DMS153 treated with DMSO at 0.1 percent for 48 hours (cell line): ENCODE data around the gene SMAD3.

Source experiments
- DNase-seq: peaks from one replicate; lab custom pipeline; 2025; ENCODE audit not compliant: unreplicated experiment; lab: John Stamatoyannopoulos, UW

Gene SMAD3

DNA sequence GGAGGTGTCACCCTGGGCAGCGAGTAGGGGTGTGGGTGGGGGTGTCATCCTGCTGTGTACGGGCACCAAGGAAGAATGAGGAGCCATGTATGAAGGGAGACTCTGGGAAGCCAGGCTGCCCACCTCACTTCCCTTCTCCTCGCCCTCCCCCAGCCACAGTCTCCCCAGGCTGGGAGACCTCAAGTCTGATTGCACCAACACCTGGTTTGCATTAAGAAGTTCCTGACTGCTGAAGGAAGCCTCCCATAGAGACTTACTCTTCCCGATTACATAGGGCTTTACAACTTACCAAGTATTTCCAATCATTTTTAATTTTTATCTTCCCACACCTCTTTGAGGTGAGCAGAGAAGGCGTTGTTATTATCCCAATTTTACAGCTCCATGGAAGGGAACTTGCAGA is 29.5 kb upstream of the SMAD3 start:
- DNase-seq = no peak

DNA sequence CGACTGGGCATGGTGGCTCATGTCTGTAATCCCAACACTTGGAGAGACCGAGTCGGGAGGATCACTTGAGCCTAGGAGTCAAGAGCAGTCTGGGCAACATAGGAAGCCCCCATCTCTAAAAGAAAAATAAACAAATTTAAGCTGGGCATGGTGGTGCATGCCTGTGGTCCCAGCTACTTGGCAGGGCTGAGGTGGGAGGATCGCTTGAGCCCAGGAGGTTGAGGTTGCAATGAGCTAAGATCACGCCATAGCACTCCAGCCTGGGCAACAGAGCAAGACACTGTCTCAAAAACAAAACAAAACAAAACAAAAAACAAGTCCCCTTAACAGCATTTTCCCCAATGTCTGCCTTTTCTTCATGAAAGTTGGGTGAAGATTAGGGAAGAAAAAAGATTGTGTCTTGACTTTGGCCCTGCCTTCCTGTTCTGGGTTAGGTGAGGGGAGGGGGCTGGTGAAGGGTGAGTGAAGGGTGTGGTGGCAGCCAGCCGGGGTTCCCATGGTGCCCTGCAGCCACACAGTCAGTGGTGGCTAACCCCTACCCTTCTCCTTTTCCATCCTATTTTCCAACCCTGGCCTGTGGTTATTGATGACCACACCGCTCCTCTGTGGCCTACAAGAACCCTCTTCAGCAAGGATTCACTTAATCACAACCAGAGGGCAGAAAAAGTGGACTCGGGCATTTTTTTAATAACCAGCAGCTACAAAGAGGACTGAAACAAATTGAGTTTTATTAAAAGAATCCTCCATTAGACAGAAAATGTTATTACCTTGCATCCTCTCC is 28.4 kb upstream of the SMAD3 start:
- DNase-seq = no peak

DNA sequence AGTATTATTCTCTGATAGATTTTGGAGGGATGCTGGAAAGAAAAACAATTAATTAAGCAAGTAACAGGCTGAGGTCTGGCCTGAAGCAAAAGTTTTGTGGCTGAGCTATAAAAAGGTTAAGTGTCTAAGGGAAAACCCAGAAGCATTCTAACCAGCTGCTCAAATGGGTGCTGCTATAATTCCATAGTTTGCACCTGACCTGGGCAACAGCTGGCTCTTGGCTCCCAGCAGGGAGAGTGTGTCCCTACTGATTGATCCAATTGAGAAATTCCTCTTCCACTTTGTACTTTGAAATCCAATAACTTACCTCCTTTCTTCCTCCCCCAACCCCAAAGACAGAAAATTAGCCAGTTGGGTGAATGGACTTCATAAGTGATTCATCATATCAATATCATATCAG is 27.7 kb upstream of the SMAD3 start:
- no peak for DNase-seq

DNA sequence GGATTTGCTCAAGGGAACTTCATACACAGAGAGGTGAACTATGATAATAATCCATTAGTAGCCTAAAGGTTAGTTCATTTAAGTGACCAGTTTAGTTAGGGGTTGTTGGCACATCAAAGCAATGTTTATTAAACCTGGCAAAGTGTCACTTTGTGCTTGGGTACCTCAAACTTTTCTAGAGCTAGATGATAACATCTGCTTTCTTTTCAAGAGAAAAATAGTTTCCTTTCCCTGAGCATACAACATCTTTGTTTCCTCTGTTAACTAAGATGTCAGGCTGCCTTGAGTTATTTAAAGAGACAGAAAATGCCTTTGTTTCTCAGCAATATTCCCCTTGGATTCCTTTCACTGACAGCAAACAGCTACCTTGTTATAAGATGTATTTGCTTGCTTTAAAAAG is 26.7 kb upstream of the SMAD3 start:
- DNase-seq = no peak

DNA sequence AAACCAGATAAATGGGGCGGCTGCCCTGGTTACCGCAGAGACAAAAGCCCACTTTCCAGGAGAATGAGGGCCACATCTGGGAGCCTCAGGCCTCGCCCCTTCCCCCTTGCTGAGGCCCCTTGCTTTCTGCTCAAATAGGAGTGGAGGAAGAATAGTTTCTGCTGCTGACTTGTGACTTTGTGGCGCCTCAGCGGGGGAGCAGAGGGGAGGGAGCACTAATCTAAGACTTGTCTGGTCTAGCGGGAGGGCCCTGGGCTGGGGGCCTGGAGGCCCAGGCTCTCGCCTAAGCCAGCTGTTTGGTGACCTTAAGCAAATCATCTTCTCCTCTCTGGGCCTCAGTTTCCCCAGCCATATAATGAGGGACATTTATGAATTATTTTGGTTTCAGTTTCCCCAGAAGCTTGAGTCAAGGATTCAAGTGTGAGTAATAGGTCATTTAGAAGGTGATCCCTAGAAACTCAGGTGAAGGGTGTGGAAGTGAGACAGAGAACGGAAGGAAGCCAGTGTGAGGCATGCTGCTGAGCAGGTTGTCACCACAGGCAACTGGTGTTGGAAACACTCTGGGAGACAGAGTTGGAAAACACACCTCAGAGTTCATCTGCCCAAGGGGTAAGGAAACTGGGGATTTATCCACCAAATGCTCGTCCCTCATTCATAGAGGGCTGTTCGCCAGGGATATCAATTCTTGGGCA is 25.9 kb upstream of the SMAD3 start:
- DNase-seq = no peak

DNA sequence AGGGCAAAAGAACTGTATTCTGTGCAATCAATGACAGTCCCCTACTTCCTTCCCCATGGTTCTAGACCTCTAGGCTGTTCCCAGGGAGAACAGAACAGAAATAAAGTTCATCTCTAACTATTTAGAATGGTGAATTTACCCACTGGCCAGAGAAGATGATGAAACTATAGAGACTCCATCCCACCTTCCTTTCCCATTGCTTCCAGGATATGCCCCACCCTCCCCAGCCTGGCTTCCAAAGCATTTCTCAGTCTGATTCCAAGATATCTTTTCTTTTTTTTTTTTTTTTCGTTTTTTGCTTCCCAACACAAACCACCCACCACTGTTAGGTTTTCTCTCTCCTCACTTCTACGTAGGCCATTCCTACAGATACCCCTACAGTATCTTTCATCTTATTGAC is 25.1 kb upstream of the SMAD3 start:
- no peak for DNase-seq

DNA sequence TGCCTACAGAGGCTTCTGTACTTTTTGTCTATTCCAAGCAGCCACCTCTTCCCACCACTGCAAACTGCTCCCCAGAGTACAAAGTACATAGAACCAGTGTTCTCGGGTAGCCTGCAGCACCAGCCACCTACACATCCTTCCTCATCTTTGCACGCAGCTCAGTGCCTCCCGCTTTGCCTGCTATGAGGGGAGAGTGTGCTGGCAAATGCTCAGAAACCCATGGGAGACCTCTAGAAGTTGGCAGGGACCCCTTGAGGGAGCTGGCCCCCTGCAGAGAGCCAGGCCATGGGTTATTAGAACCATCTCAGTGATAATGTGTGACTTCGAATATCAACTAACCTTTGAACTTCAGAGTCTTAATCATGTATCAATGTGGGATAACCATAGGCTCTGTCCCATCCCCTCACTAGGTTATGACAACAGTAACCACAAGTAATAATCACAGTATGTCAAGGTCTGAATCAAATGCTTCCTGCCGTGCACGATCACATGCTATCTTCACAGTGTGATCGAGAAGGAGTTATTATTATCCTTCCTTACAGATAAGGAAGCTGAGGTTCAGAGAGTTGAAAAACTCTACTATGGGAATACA is 22.8 kb upstream of the SMAD3 start:
- no peak for DNase-seq

DNA sequence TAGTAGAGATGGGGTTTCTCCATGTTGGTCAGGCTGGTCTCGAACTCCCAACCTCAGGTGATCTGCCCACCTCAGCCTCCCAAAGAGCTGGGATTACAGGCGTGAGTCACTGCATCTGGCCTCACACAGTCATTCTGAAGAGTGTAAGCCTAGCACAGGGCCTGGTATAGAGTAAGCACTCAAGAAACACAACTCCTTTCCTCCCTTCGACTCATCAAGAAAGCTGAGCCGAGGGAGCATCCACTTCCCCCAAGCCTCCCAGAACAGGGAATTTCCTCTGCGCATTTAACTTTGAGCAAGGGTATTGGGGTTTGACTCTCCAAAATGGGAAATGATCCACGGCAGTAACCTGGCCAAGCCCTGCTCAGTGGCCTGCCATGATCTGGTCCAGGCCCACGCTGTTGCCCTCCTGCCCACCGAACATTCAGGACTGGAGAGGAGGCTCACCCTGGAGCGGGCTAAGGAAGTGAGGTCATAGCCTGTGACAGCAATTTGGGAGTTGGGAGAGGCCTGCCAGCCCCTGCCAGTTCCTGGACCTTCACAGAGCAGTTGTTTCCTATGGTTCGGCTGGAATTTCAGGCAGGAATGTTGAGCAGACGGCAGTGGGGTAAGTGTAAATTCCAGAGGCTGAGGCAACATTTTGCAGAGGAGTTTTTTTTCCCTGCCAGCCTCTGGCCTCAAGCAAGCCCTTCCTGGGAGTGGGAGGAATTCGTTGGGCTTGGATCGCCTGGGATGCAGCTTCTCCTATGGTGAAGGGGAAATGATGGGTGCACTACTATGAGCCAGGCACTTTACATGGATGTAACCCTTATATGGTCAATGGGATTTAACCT is 21.2 kb upstream of the SMAD3 start:
- no peak for DNase-seq

DNA sequence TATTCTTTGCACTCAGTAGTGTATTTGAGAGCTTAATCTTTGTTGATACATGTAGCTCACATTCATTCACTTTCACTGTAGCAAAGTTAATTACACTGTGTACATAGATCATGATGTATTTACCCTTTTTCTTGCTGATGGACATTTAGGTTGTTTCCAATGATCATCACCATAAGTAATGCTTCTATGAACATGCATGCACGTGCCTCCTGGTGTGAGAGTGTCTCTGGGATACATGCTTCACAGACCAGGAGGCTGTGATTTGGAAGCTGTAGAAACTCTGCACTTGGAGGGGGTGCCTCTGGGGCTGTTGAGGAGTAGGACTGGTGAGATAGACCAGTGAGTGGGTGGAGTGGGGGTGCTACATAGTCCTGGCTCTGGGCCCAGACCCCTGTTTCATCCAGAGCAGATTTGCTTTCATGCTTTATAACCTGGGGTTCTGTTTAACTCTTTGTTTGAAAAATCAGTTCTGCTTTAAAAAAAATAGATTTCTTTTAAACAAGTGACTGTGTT is 18.2 kb upstream of the SMAD3 start:
- DNase-seq = no peak

DNA sequence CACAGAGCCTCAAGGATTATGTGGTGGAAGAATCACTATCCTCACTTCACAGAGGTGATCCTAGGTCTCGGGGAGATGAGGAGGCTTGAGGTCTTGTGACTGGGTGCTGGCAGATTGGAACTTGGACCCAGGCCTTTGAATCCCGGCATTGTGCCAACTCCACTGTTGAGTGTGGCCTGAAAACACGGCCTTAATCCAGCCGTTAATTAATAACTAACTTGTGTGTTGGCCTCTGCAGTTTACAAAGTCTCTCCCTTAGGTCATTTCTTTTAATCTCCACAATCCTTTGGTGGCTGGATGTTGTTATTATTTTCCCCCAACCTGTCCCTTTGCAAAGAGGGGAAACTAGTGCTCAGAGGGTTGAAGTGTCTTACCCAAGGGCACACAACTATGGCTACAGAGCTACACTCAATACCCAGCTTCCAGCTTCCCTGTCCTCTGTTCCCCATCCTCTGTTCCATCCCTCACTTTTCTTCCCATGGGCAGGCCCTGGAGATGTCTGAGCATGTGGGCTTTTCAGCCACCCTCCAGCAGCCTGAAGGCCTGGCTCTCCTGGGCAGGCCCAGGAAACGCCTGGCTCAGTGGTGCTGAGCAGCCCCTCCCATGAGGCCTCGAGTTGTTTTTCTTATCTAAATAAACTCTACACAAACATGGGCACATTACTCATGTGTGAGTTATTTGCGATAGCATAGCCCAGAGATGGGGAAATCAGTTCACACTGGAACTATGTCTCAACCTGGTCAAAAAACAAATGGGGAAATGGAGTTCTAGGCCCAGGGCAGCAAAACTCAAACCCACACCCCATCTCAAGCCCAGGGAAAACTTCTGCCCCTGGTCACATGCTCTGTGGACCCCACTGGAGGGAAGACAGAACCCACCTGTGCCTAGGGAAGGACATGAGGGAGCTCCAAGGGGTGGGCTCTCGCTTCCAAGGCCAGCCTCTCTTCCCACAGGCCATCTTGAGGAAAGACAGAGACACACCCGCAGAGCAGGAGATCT is 16.8 kb upstream of the SMAD3 start:
- DNase-seq = no peak

DNA sequence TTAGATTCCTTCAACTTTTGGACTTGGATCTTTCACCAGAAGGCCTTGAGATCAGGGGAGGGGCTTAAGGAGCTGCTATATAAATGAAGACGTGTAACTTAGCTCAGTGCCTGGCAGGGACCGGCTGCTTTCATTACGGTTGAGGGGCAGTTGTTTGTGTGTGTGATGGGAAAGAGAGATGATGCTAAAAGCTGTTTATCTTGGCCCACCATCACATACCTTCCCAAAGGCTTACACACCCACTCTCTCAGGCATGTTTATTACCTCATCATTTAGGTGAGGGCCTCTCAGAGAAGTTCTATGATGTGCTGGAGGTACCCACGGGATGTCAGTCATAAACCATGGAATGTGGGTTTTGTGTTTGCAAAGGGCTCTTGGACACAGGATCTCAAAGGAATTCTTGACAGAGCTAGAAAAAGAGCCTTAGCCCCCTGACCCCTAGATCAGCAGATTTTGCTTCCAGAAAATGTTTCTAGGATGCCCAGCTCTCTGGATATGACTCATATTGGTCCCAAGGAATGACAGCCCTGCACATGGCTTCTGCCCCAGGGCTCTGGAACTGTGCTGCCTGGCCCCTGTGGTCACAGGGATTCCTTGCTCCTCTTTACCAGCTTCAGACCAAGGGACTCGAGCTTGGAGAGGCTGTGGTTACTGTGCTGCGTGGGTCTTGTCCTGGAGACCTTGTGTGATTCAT is 15.9 kb upstream of the SMAD3 start:
- no peak for DNase-seq

DNA sequence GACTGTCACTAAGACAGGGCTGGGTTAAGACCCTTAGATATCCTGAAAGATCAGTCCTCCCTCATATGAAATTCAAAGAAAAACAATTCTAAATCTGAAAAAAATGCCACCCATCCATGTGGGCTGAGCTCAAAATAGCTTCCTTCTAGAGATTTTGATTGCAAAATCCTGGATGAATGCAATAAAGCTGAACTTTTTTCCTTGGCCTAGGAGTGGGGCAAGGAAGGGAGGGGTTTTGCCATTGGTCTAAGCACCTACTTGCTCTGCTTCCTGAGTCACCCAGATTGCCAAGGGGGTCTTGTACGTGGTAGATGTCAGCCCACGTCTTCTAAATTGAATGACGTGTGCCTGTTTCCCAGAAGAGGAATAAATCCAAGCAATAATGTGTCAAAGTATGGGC is 15.3 kb upstream of the SMAD3 start:
- DNase-seq = no peak

DNA sequence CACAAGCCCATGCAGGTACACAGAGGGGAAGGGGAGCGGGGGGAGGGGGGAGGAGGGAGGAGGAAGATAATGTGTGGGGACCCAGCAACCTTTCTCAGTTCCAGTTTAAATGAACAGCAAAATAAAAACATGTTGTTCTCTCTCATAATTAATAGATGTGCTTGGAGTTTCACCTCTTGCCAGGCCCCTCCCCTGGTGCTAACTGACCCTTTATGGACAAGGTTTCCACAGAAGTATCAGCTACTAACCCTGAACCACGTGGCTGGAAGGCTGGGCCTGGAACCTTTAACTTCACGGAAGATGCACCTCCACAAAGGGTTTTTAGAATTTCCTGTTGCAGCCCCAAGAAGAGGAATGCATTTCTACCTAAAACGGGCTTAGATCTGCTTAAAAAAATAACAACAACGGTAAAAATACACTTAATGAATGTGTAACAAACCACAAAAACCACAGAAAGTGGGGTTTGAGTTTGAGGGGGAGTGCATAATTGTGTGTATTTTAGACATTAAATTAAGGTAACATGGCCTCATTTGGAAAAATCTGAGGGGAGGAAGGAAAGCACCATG is 14.8 kb upstream of the SMAD3 start:
- DNase-seq = no peak

DNA sequence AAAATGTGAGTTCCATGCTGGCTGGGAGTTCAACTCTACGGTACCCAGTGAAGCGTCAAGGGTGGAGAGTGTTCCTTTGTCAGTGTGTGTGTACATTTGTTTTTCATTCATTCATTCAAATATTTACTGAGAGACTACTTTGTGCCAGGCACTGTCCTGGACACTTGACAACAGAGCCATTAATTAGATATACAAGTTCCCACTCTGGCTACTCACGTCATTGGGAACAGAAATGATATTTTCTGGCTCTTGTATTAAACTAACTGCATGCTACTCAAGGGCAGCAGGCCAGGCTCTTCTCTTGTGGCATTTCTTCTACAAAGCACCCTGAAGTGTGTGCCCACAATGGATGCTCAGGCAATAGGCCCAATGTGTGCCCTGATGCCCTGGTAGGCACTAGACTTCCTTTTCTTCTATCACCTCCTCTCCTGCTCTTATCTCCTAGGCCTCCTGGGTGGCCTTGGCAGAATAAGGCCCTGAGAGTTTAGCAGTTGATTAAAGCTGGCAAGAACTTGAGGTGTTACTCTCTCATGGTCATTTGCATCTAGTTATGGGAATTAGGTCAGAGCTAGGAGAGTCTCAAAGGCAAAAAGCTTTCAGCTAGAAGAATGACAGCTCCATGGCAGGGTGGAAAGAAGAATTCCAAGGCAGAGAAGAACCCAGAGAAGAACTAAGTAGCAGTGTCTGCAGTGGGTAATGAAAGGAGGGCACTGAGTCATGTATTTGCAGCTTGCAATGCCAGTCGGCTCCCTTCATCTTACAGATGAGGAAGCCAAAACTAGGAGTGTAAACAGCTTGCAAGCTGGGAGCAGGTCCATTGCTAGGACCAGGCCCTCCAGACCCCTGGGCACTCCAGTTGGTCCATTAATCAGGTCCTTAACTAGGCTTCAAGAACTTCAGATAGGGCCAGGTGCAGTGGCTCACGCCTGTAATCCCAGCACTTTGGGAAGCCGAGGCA is 14.0 kb upstream of the SMAD3 start:
- DNase-seq = no peak

DNA sequence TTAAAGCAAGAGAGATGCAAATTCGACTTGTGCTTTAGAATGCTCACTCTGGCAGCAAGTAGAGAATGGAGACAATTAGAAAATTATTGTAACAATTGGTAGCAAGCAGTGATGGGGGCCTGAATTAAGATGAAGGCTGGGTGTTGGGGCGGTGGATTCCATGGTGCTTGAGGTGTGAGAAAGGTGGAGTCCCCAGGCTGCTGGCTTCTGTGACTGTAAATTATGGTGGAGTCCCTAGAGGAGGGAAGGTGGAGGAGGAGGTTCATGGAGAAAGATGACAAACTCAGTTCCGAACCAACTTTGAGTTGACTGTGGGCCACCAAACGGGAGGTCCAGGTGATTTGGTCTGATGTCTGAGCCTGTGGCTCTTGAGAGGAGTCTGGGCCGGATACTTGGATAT is 10.7 kb upstream of the SMAD3 start:
- no peak for DNase-seq

DNA sequence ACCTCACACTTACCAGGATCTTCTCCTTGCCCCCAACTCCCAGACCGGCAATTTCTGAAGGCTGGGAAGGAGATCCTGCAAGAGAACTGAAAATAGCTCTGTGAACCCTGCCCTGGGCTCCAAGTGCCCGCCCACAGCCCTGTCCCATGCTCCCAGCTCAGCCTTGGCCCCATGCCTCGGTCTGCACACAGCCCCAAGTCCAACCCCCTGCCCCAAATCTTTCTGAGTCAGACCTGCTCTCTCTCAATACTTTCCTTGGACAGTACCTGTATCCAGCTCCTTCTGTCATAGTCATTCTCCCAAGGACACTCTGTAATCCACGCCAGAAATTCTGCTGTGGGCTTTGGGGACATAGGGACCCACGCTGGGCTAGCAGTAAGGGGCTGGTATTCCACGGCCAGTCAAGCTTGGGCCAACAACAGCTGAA is 6.3 kb upstream of the SMAD3 start:
- DNase-seq = no peak

DNA sequence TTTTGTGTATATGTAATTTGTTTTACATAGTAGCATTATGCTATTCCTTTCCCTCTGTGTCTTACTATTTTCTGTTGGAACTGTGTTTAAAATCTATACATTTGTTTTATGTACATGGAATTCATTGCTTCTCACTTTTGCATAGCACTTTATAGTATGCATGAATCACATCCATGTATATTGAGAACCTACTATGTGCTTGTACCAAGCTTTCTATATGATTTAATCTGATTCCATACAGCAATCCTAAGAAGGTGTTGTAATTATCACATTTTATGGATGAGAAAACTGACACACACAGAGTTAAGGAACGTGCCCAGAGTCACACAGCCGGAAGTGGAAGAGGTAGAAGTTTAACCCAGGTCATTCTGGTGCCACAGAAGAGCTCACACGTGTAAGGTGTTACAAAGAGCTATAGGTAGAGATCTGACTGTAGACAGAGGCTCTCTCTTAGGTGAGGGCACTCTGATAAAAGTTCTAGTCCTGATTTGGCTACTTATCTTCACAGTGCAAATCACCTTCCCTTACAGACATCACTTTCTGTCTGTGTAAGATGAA is 3.5 kb upstream of the SMAD3 start:
- DNase-seq = no peak
